AG08396 (cell line): ENCODE data around the gene ANAPC13.

Experiments used
- DNase-seq: peaks from one replicate; pipeline ENCODE4 v3.0.0; 2012; ENCODE audit warnings: low spot score, mixed read lengths

ANAPC13 gene

DNA sequence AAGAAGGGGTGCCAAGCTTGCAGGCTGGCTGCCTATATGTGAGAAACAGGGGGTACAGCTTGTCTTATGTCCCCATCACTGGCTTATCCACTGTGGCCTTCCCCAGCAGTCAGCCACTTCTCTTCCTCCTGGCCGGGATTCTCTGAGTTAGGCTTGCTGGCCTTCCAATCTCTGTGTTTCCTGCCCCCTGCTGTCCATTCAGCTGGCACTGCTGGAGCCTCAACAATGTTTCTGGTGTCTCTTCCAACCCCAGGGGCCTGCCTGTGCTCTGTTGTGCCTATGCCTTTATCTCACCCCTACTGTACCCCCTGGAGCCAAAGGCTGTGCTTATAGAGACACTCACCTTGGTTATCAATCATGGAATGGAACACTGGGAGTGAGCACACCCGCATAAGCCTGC, 36.5 kb downstream of the ANAPC13 start:
- DNase-seq: peak; percentile 31

DNA sequence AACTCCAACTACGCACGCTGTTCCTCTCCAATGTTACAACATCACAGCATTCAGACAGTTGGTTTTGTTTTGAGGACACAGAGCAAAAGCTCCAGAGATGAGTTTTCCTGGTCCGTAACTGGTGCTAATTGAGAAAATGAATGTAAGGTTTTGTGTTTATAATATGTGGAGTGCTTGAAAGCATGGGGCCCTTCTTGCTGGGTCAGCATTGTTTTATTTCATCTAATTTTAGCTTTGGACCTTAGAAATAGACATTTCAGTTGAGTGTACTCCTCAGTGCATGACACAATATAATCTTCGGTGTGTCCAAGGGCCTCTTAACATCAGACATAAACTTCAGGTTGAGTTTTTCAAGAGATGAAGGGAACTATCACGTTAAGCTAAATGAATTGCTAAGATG, 37.1 kb downstream of the ANAPC13 start:
- no peak for DNase-seq

GRCh38 chr3:134447351-134447750, 38.4 kb downstream of the ANAPC13 start:
- no peak for DNase-seq

DNA sequence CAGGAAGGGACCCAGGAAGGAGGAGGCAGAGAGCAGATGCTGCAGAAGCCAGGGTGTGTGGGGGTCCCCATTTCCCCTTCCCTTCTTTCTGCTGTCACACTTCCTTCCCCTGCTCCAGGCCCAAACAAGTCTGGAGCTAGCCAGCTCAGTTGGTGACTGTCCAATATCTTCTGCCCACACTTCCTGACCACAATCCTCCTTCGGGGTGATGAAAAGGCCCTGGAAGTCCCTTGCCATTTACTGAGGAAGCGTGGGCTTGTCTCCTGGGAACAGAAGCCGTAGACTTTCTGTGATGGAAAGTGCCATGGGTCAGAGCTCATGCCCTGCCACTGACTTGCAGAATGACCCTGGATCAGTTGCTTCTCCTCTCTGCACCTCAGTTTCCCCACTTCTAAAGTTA, 39.0 kb downstream of the ANAPC13 start:
- DNase-seq: no peak

DNA sequence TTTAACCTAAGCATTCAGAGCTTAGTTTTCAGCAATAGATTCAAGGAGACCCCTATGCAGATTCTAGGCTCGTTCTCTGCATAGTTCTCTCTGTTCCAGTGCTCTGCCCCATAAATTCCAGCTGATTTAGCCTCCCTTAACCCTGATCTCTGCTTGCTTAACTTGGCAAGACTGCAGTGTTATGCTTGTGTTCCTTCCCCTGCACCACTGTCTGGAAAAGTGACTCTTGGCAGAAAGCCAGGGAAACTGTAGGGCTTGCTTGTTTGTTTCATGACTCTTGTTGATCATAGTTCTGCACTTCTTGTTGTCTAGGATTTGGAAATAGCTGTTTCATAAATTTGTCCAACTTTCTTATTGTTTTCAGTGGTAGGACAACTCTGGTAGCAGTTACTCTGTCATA, 40.1 kb downstream of the ANAPC13 start:
- no peak for DNase-seq

GRCh38 chr3:134445095-134445494, 40.7 kb downstream of the ANAPC13 start:
- no peak for DNase-seq

DNA sequence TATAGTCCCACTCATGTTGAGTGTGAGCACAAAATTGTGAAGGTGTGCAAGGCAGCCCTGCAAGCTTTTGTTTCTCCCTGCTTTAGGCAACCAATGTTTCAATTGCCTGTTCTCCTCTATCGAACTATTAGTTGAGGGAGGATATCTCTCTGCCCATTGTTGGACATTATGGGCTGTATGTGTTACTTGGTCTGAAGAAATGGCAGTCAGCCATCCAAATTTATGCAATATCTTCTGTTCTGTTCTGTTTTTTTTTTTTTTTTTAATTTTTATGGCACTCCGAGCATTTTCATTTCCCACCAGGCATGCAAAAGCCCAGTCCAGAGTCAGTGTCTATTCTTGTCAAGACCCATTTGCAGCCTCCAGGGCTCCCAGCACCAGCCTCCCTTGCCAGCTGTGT, 44.0 kb downstream of the ANAPC13 start:
- no peak for DNase-seq

DNA sequence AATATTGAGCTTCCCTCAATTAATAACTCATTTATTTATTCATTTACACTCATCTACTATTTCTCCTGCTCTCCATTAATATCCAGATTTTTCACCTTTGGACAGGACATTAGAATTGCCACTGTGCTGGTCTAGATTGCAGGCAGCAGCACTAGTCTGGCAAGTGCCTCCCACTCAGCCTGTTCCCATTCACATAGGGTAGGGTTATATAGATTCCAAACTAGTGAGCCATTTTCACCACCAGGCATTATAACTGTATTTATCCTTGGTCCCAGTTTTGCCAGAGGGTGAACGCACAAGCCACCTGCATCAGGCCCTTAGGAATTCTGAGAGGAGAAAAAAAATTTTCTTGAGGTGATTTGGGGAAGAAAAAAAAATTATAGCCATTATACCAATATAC, 44.5 kb downstream of the ANAPC13 start:
- no peak for DNase-seq

DNA sequence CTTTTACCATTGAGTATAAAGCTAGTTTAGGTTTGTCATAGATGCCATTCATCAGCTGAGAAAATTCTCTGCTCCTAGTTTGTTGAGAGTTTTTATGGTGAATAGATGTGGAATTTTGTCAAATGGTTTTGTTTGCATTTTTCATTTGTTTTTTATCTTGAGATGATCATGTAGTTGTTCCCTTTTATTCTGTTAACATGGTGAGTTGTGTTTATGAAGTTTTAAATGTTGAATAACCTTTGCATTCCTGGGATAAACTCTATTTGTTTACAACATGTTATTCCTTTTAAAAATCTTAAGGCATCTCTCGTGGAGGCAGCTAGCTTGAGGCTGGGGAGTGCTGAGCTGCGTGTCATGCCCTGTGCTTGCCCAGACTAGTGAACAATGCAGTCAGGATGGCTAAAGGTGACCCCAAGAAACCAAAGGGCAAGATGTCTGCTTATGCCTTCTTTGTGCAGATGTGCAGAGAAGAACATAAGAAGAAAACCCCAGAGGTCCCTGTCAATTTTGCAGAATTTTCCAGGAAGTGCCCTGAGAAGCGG, 48.5 kb downstream of the ANAPC13 start:
- no peak for DNase-seq

- DNase-seq: no peak
Observed at GRCh38 chr3:134432236-134432635, 53.5 kb downstream of the ANAPC13 start.

DNA sequence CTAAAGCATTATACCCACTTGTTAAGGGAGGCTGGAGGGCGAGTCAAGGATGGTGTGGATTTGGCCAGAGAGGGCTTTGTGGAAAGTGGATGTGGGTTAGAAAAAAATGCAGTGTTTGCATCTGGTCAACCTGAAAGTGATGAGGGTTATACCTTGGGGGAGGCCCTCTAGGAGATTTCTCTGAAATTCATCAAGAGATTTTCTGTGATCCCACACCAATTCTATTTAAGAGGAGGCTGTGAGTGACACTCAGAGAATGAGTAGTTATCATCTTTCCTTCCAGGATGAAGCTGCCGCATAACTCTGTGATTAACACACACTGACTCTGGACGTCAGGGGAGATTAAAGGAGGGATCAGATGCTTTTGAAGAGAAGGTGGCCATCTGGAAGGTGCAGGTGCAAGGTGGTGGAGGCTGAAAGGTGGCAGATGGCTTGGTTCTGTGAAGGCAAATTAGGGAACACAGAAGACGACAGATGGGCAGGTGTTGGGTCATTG, 54.8 kb downstream of the ANAPC13 start:
- DNase-seq: no peak

DNA sequence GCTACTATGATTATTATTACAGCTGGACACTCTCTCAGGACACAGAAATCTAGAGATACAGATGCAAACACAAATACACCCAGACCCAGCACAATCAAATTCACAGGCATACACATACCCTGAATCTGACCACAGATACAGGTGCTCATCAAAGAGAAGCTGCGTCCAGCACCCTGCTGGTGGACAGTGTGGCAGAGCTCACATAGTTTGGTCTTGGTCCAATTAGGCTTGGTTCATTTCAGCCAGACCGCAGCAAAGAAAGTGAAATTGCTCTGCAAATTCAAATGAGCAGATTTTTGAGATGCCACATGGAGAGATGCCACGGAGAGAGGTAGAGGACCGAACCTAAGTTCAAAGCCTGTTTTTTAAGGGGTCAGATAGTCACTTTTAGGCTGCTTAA, 55.6 kb downstream of the ANAPC13 start:
- no peak for DNase-seq

- no peak for DNase-seq
Observed at GRCh38 chr3:134428401-134428800, 57.4 kb downstream of the ANAPC13 start.
